Lower leg skin (tissue), 4 donors: ENCODE measurements around the gene TRAPPC6A. TPM values are rescaled to one million over a fixed set of nuclear protein-coding genes. Genes with fewer than 3 reads are reported as not detected.

Experiments
- DNase-seq, 2 donors: peaks; one replicate each; pipeline ENCODE4 v3.0.0-alpha.2; 2019; ENCODE audit warnings: low spot score in 2 of 2
- H3K4me3 ChIP-seq: fragments of 200-600 bp; sonication (generic); 2 replicates; pipeline ENCODE4 v1.5.1; 2017; ENCODE audit warnings: mild to moderate bottlenecking, low read depth; ENCODE audit not compliant: poor library complexity, severe bottlenecking
- POLR2A ChIP-seq, 2 donors: fragments of 450-650 bp; IDR thresholded peaks; one replicate each; pipeline ENCODE4 v1.6.1; 2016 to 2017; ENCODE audit warnings: antibody characterized with exemption in 2 of 2, mild to moderate bottlenecking in 1 of 2, moderate library complexity in 1 of 2
- WGBS, 2 donors: methylation state at CpG; one replicate each; pipeline ENCODE4 v1.1.5; 2018; 5-methylcytosine and 5-hydroxymethylcytosine counted together
- intact Hi-C: fragments of 100-400 bp; cut with DNase I; formaldehyde crosslinking; loops from one replicate; pipeline ENCODE4 v1.15.0; 2023; ENCODE audit warnings: low total_unique reads
- total RNA-seq, 4 donors: library from RNA; depleted of rRNA; stranded (reverse); fragments of >200 nt; gene quantifications; one replicate each; pipeline ENCODE4 v1.1.0, GENCODE V29; 2016
- TF ChIP-seq, protein P1 (sequence below), 3 donors: fragments of 450-650 bp; IDR thresholded peaks; one replicate each; pipeline ENCODE4 v1.5.1; 2016; ENCODE audit warnings: antibody characterized with exemption in 3 of 3, mild to moderate bottlenecking in 3 of 3, moderate library complexity in 2 of 3

Gene TRAPPC6A
- total RNA-seq, 4 donors from 2014 or later: 36.0 to 52.3 (median 47.9) TPM

DNA sequence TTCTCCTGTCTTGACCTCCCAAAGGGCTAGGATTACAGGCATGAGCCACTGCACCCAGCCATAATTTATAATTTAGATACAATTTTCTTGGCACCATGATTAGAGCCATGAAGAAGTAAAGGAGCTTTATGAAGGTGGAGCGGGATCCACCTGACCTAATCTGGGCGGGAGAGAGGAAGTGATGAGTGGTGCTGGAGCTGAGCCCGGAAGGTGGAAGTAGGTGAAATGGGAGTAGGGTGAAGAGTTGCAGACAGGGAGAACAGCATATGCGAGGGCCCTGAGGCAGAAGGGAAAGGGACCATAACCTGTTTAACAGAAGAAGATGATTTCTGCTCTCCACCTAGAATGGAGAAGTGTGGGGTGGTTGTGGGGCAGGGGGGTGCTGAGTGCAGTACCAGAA is 4.7 kb upstream of the TRAPPC6A start:
- no peak overlapping the region for H3K4me3 ChIP-seq
- intact Hi-C loops: no loop called here
- no peak for DNase-seq
- TF ChIP-seq POLR2A (IDR thresholded peaks at IDR 0.05): no peak
- 54 to 62% methylated on average over 4 of the region's 4 CpGs for WGBS, 2 donors

DNA sequence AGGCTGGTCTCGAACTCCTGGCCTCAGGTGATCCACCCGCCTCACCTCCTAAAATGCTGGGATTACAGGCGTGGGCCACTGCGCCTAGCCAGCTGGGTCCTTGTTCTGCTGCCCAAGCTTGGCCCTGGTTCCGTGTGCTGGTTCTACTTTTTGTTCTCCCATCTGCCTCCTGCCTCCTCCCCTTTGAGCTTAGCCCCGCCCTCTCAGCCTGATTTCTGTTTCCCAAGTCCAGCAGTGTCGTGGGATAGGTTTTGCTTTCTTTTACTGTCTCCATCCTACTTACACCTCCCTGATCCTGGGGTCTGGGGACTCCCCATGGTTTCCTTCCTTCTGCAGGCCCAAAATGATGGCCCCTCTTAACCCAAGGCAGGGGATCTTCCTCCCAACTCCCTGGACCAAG is 2.9 kb upstream of the TRAPPC6A start:
- no peak overlapping the region for H3K4me3 ChIP-seq
- DNase-seq: no peak
- intact Hi-C loops: no loop called here
- TF ChIP-seq, protein P1, sequence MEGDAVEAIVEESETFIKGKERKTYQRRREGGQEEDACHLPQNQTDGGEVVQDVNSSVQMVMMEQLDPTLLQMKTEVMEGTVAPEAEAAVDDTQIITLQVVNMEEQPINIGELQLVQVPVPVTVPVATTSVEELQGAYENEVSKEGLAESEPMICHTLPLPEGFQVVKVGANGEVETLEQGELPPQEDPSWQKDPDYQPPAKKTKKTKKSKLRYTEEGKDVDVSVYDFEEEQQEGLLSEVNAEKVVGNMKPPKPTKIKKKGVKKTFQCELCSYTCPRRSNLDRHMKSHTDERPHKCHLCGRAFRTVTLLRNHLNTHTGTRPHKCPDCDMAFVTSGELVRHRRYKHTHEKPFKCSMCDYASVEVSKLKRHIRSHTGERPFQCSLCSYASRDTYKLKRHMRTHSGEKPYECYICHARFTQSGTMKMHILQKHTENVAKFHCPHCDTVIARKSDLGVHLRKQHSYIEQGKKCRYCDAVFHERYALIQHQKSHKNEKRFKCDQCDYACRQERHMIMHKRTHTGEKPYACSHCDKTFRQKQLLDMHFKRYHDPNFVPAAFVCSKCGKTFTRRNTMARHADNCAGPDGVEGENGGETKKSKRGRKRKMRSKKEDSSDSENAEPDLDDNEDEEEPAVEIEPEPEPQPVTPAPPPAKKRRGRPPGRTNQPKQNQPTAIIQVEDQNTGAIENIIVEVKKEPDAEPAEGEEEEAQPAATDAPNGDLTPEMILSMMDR (IDR thresholded peaks at IDR 0.05): no peak
- no peak for TF ChIP-seq POLR2A (IDR thresholded peaks at IDR 0.05)
- 76 to 77% methylated on average over 7 of the region's 7 CpGs for WGBS, 2 donors

DNA sequence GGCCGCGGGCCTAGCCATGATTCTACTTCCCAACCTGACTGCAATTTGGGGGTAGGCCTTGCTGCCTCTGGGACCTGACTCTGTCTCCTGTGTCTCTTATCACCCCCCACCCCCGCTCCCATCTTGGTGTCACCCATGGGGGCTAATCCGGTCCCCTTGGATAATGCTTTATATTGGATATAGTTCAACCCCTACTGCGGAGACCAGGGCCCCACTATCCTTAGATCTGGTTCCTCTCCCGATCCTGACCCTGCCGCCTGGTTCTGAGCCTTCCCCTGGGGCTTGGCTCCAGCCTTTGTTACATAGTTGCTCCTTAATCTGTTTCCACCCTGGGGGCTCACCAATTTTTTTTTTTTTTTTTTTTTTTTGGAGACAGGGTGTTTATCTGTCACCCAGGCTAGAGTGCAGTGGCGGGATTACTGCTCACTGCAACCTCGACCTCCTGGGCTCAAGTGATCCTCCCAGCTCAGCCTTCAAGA is 1.9 kb upstream of the TRAPPC6A start:
- TF ChIP-seq, protein P1 (IDR thresholded peaks at IDR 0.05): no peak
- TF ChIP-seq POLR2A (IDR thresholded peaks at IDR 0.05): no peak
- H3K4me3 ChIP-seq: peak overlapping the region; percentile 67
- DNase-seq: no peak
- WGBS, 2 donors: 39 to 44% methylated on average over 9 of the region's 9 CpGs
- intact Hi-C loops: no loop called here

DNA sequence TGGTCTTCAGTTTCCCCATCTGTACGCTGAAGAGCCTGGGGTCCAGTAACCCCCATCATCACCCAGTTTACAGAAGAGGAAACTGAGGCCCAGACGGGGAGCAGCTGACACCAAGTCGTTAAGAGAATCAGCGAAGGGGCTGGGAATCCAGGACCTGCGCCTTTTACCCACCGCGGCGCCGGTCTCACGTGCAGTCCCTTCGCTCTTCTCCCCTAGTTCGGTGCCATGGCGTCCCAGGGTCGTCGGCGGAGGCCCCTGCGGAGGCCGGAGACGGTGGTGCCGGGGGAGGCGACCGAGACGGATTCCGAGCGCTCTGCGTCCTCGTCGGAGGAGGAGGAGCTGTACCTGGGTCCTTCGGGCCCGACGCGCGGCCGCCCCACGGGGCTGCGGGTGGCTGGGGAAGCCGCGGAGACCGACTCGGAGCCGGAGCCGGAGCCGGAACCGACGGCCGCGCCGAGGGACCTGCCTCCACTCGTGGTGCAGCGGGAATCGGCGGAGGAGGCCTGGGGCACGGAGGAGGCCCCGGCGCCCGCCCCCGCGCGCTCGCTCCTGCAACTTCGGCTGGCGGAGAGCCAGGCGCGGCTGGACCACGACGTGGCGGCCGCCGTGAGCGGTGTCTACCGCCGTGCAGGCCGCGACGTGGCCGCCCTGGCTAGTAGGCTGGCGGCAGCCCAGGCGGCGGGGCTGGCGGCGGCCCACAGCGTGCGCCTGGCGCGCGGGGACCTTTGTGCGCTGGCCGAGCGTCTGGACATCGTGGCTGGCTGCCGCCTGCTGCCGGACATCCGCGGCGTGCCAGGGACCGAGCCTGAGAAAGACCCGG is 1.2 kb upstream of the TRAPPC6A start:
- 1 to 3% methylated on average over 41 to 54 of the region's 97 CpGs for WGBS, 2 donors
- TF ChIP-seq, protein P1 (IDR thresholded peaks at IDR 0.05): no peak
- no peak for TF ChIP-seq POLR2A (IDR thresholded peaks at IDR 0.05)
- DNase-seq: peak in 1 of 2 donors; percentile 89
- intact Hi-C loops: no loop called here
- peak overlapping the region; percentile 67 for H3K4me3 ChIP-seq

DNA sequence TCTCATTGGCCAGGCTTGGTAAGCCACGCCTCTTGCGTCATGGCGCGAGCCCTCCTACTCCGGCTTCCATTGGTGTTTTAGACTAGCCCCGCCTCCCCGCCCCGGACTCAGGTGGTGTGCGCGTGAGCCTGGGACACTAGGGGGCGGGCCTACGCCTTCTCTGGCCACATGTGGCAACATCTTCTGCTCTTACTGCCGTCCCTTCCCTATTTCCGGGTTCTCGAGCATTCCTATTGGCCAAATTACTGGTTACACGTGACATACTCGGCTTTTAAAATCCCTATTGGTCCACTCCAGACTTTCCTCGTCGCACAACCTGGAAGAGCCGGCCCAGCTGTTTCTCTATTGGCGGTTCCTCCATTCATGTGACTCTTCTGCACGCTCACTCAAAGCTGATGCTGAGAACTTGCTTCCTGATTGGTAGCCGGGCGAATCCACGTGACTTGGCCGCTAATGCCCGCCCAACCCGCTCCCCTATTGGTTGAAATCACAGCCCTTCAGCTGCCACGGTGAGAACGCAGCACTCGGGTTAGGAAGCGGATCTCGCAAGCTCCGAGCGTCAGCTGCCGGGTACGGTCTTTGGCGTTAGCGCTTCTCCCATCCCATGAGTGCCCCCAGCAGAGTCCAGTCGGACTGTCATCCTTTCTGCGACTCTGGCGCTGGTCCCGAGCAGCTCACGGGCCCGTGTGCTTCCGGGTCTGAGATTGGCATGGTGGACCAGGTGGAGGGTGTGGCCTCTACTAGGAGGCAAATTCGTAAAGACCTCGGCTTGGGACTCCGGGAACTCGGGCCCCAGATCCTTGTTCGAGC is 430 bp upstream of the TRAPPC6A start, which contains the start of gene BLOC1S3:
Gene BLOC1S3 (plus strand): TSS at position 523 of the 810 bp plus-strand sequence. CDS start 513 bp downstream, outside the sequence.
- intact Hi-C loops: no loop called here
- WGBS, 2 donors: 0% methylated on average over 38 to 51 of the region's 51 CpGs

More for the DNA sequence above, 430 bp upstream of the TRAPPC6A start, which contains the start of gene BLOC1S3:
- peak within 1 kb of the TSS; percentile 67 for H3K4me3 ChIP-seq
- peak in 1 of 2 donors; percentile 40 for TF ChIP-seq POLR2A (IDR thresholded peaks at IDR 0.05)
- TF ChIP-seq, protein P1 (IDR thresholded peaks at IDR 0.05): no peak
- peak; percentile 100 for DNase-seq
